Measurements from ENCODE around the gene FAM20C.

FAM20C gene

DNA sequence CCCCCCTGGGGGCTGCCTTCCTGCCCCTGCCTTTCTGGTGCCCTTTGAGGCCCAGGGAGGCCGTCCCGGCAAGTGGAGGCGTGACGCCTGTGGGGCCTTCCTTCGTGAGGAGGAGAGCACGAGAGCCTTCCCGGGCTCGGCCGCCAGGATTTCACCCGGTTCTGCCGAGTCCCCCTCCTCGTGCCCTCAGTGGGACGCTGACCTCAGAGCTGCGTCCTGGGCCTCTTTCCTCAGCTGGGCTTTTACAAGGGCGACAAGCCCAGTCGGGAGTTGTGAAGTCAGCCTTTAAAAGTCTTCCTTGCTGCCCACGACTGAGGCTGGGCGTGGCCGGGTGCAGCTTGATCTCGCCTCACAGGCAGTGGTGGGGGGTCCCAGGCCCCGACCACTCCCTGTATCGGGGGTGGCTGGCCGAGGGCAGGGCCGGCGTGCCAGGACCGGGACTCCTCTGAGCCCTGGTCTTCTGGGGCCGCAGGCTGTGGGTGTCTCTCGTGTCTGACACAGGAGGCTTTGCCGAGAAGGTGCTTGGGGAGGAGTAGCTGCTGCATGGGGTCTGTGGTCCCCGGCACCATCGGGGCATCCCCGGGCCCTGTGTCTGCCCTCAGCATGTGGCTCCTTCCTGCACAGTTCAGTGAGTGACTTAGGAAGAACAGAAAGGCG lies 41.8 kb downstream of the FAM20C start:
- no peak overlapping the region for H2BK15ac ChIP-seq (replicated peaks; ENCODE audit: low read depth)
- no peak overlapping the region for H3K18ac ChIP-seq (ENCODE audit: low read length)
- no peaks in the 10 kb centered on the region for H3K4me1 ChIP-seq (ENCODE audit: control insufficient read depth, low read depth, low read length)
- no peaks in the 10 kb centered on the region for H3K27me3 ChIP-seq (ENCODE audit: insufficient read depth, low read length, poor library complexity)
- no peak overlapping the region for H3K23ac ChIP-seq (ENCODE audit: low read length)
- no peak overlapping the region for H3K4ac ChIP-seq (ENCODE audit: low read depth, low read length)
- H4K8ac ChIP-seq (ENCODE audit: low read depth, low read length), result no peak overlapping the region
- no peak overlapping the region for H3K4me2 ChIP-seq (ENCODE audit: low read length)
- H2BK5ac ChIP-seq (ENCODE audit: low read length), result no peak overlapping the region
- no peak overlapping the region for H3K27ac ChIP-seq (ENCODE audit: low read depth, low read length)
- no peak overlapping the region for H3K9ac ChIP-seq (ENCODE audit: low read length)
- H4K5ac ChIP-seq (ENCODE audit: low read length), result no peak overlapping the region
- H3K79me2 ChIP-seq (ENCODE audit: control insufficient read depth, insufficient read depth, low read length), result peaks cover 4% of the 10 kb centered on the region
- H3K4me3 ChIP-seq (ENCODE audit: low read length), result no peak overlapping the region
- no peak overlapping the region for H2BK120ac ChIP-seq (ENCODE audit: low read depth, low read length)
- H3K79me1 ChIP-seq (ENCODE audit: low read length), result peaks cover 4% of the 10 kb centered on the region
- no peak overlapping the region for H2AK5ac ChIP-seq (ENCODE audit: low read length)
- H3K56ac ChIP-seq (ENCODE audit: low read length), result no peak overlapping the region
- no CpG with 5 or more reads among the region's 33 CpGs for WGBS (ENCODE audit: extremely low coverage, insufficient coverage, low lambda C conversion rate)
- peaks cover 2% of the 10 kb centered on the region for H3K36me3 ChIP-seq (ENCODE audit: control insufficient read depth, insufficient read depth, low read length)
- DNase-seq, result no peak

DNA sequence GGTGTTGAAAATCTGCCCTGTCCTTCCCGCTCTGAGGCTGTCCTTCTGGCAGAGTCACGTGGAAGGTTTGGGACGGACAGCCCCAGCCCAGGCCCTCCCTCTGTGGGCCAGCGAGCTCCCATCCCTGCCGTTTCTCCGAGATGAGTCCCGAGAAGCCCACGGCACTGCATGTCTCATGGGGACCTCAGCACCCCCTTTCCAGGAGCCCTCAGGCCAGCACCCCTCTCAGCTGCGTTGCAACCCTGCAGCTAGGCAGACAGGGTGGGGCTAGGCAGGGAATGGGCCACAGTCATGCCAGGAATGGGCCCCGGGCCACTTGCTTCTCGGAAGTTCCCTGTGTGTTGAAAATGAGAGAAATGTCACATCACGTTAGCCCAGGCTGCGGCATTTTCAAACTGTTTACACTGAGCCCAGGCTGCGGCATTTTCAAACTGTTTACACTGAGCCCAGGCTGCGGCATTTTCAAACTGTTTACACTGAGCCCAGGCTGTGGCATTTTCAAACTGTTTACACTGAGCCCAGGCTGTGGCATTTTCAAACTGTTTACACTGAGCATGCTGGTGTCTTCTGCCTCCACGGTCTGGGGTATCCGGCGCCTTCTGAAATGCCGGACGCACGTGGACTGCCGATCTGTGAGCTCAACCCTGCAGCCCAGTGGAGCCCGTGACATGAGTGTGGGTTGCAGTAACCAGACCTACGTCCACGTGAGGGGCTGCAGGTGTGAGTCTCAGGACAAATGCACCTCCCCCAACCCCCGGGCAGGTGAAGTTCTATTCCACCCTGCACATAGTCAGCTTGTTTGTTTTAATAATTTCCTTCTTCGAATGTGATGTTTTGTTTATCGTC lies 42.6 kb downstream of the FAM20C start:
- WGBS (ENCODE audit: extremely low coverage, insufficient coverage, low lambda C conversion rate), result no CpG with 5 or more reads among the region's 28 CpGs
- Histone ChIP-seq H3K18ac (ENCODE audit: low read length) (no peak overlapping the region), H3K4me1 (ENCODE audit: control insufficient read depth, low read depth, low read length) (no peaks in the 10 kb centered on the region), H3K56ac (ENCODE audit: low read length) (no peak overlapping the region), H4K8ac (ENCODE audit: low read depth, low read length) (no peak overlapping the region), H2BK15ac (replicated peaks; ENCODE audit: low read depth) (no peak overlapping the region), H3K23ac (ENCODE audit: low read length) (no peak overlapping the region), H3K79me1 (ENCODE audit: low read length) (peaks cover 4% of the 10 kb centered on the region), H3K4me2 (ENCODE audit: low read length) (no peak overlapping the region), H4K5ac (ENCODE audit: low read length) (no peak overlapping the region), H2AK5ac (ENCODE audit: low read length) (no peak overlapping the region), H3K27me3 (ENCODE audit: insufficient read depth, low read length, poor library complexity) (no peaks in the 10 kb centered on the region), H2BK120ac (ENCODE audit: low read depth, low read length) (no peak overlapping the region), H3K4me3 (ENCODE audit: low read length) (no peak overlapping the region), H2BK5ac (ENCODE audit: low read length) (no peak overlapping the region), H3K9ac (ENCODE audit: low read length) (no peak overlapping the region), H3K4ac (ENCODE audit: low read depth, low read length) (no peak overlapping the region), H3K36me3 (ENCODE audit: control insufficient read depth, insufficient read depth, low read length) (peaks cover 2% of the 10 kb centered on the region), H3K27ac (ENCODE audit: low read depth, low read length) (no peak overlapping the region), H3K79me2 (ENCODE audit: control insufficient read depth, insufficient read depth, low read length) (peaks cover 4% of the 10 kb centered on the region)
- DNase-seq, result no peak

DNA sequence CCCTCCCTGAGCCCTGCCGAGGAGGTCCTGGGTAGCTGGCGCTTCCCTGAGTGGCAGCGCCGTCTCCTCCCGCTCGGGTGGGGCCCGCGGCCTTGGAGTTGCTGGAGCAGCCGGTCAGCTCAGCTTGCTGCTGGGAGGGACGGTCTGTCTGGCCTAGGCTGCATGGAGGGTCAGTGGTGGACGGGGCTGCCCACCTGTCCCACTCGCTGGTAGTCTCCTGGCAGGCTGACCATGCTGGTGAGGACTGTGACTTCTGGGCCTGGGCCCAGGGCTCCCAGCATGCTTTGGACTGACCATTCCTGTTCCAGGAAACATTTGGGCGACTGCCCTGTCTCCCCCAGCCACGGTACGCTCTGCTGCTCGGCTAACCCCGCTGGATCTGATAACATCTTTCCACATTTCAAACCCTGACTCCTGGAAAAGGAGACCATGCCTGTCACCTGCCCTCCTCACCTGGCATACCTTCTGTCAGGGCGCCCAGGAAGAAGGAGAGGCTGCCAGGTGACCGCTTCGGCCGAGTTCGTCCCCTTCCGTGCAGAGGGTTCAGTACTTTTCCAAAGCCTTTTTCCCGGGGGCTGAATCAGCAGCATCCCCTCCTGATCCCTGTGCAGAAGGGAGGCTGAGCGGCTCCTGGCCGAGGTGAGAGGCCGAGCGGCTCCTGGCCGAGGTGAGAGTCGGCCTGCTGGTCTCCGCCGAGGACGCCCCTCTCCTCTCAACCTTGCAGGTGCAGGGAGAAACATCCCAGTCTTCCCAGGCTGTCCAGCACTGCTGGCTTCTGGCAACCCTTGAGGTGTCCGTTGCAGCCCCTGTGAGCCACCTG lies 43.4 kb downstream of the FAM20C start:
- Histone ChIP-seq H2BK5ac (ENCODE audit: low read length) (no peak overlapping the region), H4K8ac (ENCODE audit: low read depth, low read length) (no peak overlapping the region), H3K9ac (ENCODE audit: low read length) (no peak overlapping the region), H3K27me3 (ENCODE audit: insufficient read depth, low read length, poor library complexity) (no peaks in the 10 kb centered on the region), H2AK5ac (ENCODE audit: low read length) (no peak overlapping the region), H3K4me3 (ENCODE audit: low read length) (no peak overlapping the region), H3K27ac (ENCODE audit: low read depth, low read length) (no peak overlapping the region), H3K36me3 (ENCODE audit: control insufficient read depth, insufficient read depth, low read length) (peaks cover 2% of the 10 kb centered on the region), H3K79me2 (ENCODE audit: control insufficient read depth, insufficient read depth, low read length) (peaks cover 4% of the 10 kb centered on the region), H3K56ac (ENCODE audit: low read length) (no peak overlapping the region), H3K4me2 (ENCODE audit: low read length) (no peak overlapping the region), H3K18ac (ENCODE audit: low read length) (no peak overlapping the region), H2BK120ac (ENCODE audit: low read depth, low read length) (no peak overlapping the region), H3K4ac (ENCODE audit: low read depth, low read length) (no peak overlapping the region), H3K23ac (ENCODE audit: low read length) (no peak overlapping the region), H3K4me1 (ENCODE audit: control insufficient read depth, low read depth, low read length) (no peaks in the 10 kb centered on the region), H3K79me1 (ENCODE audit: low read length) (peaks cover 4% of the 10 kb centered on the region), H2BK15ac (replicated peaks; ENCODE audit: low read depth) (no peak overlapping the region), H4K5ac (ENCODE audit: low read length) (no peak overlapping the region)
- DNase-seq, result no peak
- no CpG with 5 or more reads among the region's 34 CpGs for WGBS (ENCODE audit: extremely low coverage, insufficient coverage, low lambda C conversion rate)

DNA sequence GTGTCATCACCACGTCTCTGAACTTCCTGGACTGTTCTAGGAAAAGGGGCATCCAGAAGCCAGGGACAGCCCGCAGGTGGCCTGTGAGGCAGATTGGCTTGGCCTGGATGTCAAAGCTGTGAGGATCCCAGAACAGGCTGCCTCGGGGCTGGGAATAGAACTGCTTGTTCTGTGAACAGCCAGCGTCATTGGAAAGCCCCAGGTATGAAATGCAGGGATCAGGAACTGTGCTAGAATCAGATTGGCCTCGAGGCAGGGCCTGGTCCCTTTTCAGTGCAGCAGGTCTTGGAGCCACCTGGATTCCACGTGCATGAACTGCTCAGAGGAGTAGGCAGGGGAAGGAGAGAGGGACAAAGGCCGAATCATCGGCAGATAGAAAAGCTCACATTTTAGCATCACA lies 44.6 kb downstream of the FAM20C start:
- H3K23ac ChIP-seq (ENCODE audit: low read length), result no peak overlapping the region
- no peak overlapping the region for H2AK5ac ChIP-seq (ENCODE audit: low read length)
- DNase-seq, result no peak
- H3K4me3 ChIP-seq (ENCODE audit: low read length), result no peak overlapping the region
- peaks cover 6% of the 10 kb centered on the region for H3K79me1 ChIP-seq (ENCODE audit: low read length)
- no CpG with 5 or more reads among the region's 8 CpGs for WGBS (ENCODE audit: extremely low coverage, insufficient coverage, low lambda C conversion rate)
- no peak overlapping the region for H4K5ac ChIP-seq (ENCODE audit: low read length)
- H2BK5ac ChIP-seq (ENCODE audit: low read length), result no peak overlapping the region
- H3K4me1 ChIP-seq (ENCODE audit: control insufficient read depth, low read depth, low read length), result no peaks in the 10 kb centered on the region
- no peak overlapping the region for H3K4me2 ChIP-seq (ENCODE audit: low read length)
- no peak overlapping the region for H3K9ac ChIP-seq (ENCODE audit: low read length)
- peaks cover 2% of the 10 kb centered on the region for H3K36me3 ChIP-seq (ENCODE audit: control insufficient read depth, insufficient read depth, low read length)
- H3K56ac ChIP-seq (ENCODE audit: low read length), result no peak overlapping the region
- no peak overlapping the region for H3K18ac ChIP-seq (ENCODE audit: low read length)
- no peak overlapping the region for H2BK120ac ChIP-seq (ENCODE audit: low read depth, low read length)
- H4K8ac ChIP-seq (ENCODE audit: low read depth, low read length), result no peak overlapping the region
- peaks cover 4% of the 10 kb centered on the region for H3K79me2 ChIP-seq (ENCODE audit: control insufficient read depth, insufficient read depth, low read length)
- no peak overlapping the region for H3K27ac ChIP-seq (ENCODE audit: low read depth, low read length)
- H2BK15ac ChIP-seq (replicated peaks; ENCODE audit: low read depth), result no peak overlapping the region
- no peak overlapping the region for H3K4ac ChIP-seq (ENCODE audit: low read depth, low read length)
- H3K27me3 ChIP-seq (ENCODE audit: insufficient read depth, low read length, poor library complexity), result no peaks in the 10 kb centered on the region

DNA sequence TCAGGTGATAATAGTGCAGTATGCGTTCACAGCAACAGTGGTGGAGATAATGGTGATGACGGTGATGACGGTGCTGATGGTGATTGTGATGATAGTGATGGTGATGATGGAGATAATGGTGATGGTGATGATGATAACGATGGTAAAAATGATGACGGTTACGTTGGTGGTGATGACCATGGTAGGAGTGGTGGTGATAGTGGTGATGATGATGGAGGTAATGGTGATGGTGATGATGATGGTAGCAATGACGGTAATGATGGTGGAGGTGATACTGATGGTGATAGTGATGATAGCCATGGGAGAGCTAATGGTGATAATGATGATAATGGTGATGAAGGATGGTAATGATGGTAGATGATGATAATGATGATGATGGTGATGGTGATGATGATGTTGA lies 45.0 kb downstream of the FAM20C start:
- Histone ChIP-seq H2BK15ac (replicated peaks; ENCODE audit: low read depth) (no peak overlapping the region), H3K4me1 (ENCODE audit: control insufficient read depth, low read depth, low read length) (no peaks in the 10 kb centered on the region), H2BK5ac (ENCODE audit: low read length) (no peak overlapping the region), H3K4me3 (ENCODE audit: low read length) (no peak overlapping the region), H3K27ac (ENCODE audit: low read depth, low read length) (no peak overlapping the region), H4K5ac (ENCODE audit: low read length) (no peak overlapping the region), H3K9ac (ENCODE audit: low read length) (no peak overlapping the region), H4K8ac (ENCODE audit: low read depth, low read length) (no peak overlapping the region), H3K23ac (ENCODE audit: low read length) (no peak overlapping the region), H3K36me3 (ENCODE audit: control insufficient read depth, insufficient read depth, low read length) (peaks cover 2% of the 10 kb centered on the region), H3K18ac (ENCODE audit: low read length) (no peak overlapping the region), H3K4ac (ENCODE audit: low read depth, low read length) (no peak overlapping the region), H2BK120ac (ENCODE audit: low read depth, low read length) (no peak overlapping the region), H2AK5ac (ENCODE audit: low read length) (no peak overlapping the region), H3K27me3 (ENCODE audit: insufficient read depth, low read length, poor library complexity) (no peaks in the 10 kb centered on the region), H3K4me2 (ENCODE audit: low read length) (no peak overlapping the region), H3K79me1 (ENCODE audit: low read length) (peaks cover 6% of the 10 kb centered on the region), H3K56ac (ENCODE audit: low read length) (no peak overlapping the region), H3K79me2 (ENCODE audit: control insufficient read depth, insufficient read depth, low read length) (peaks cover 4% of the 10 kb centered on the region)
- WGBS (ENCODE audit: extremely low coverage, insufficient coverage, low lambda C conversion rate), result 100% methylated on average over 3 of the region's 7 CpGs
- no peak for DNase-seq

Measured in mesendoderm (in vitro differentiated cells).